ENCODE data around the gene MKI67. TPM values are rescaled to one million over a fixed set of nuclear protein-coding genes. Genes with fewer than 3 reads are reported as not detected.

MKI67 gene
- total RNA-seq, 1 donor from 2014 or later: 0.64 TPM

- H3K4me3 ChIP-seq: no peak overlapping the region
- no peak for TF ChIP-seq CTCF (IDR thresholded peaks at IDR 0.05)
- H3K27ac ChIP-seq: no peak overlapping the region
- peaks cover 0 to 4% of the 10 kb centered on the region in 2 donors for H3K4me1 ChIP-seq
- H3K9me3 ChIP-seq: no peaks in the 10 kb centered on the region
- DNase-seq (ENCODE audit: low spot score in 2 of 2): peak in 1 of 2 donors; percentile 50
- intact Hi-C loops (cut with DNase I): no loop called here
- H3K36me3 ChIP-seq: peaks cover 12 to 17% of the 10 kb centered on the region in 2 donors
- no peaks in the 10 kb centered on the region for H3K27me3 ChIP-seq
Measured at GRCh38 chr10:128070161-128070560, 56.1 kb downstream of the MKI67 start.

DNA sequence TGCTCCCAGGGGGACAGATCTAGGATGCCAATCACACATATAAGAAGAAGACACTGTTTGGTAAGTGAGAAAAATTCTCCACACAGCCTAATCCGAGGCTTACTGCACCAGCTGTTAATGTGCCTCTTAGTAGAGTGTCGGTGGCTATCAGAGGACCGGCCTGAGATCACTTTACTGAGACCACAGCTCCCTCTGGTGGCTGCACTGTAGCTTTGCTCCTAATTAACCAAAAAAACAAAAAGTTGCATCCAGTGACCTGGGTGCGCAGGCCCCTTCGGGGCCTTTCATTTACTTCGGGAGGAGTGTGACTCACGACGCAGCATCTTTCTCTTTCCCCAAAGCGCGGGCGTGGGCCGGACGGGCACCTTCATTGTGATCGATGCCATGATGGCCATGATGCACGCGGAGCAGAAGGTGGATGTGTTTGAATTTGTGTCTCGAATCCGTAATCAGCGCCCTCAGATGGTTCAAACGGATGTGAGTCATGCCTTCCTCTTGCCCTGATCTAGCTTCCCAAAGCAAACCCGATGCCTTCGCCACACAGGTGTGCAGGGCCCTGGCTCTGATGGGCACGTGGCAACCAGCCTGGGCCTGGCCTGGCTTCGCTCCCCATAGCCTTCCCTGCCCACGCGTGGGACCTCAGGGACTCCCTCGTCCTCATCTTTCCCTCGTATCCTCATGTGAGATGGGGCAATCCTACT is 56.7 kb downstream of the MKI67 start:
- Histone ChIP-seq H3K9me3 (no peaks in the 10 kb centered on the region), H3K4me3 (no peak overlapping the region), H3K27ac (no peak overlapping the region), H3K36me3 (peaks cover 12 to 17% of the 10 kb centered on the region in 2 donors), H3K27me3 (no peaks in the 10 kb centered on the region), H3K4me1 (peaks cover 4 to 7% of the 10 kb centered on the region in 2 donors)
- peak; percentile 77 to 84 (median 84) for TF ChIP-seq CTCF (IDR thresholded peaks at IDR 0.05)
- intact Hi-C loops (cut with DNase I): loop anchor here (1.0 to 5.0 kb wide), 4 partner anchors 34 to 162 kb away; partner anchors contain the start of gene PTPRE
- peak in 1 of 2 donors; percentile 80 for DNase-seq (ENCODE audit: low spot score in 2 of 2)

GRCh38 chr10:128068398-128069285 is 57.6 kb downstream of the MKI67 start:
- Histone ChIP-seq H3K9me3 (no peaks in the 10 kb centered on the region), H3K27ac (no peak overlapping the region), H3K27me3 (no peaks in the 10 kb centered on the region), H3K36me3 (peaks cover 7 to 14% of the 10 kb centered on the region in 2 donors), H3K4me3 (no peak overlapping the region), H3K4me1 (peaks cover 9 to 15% of the 10 kb centered on the region in 2 donors)
- no peak for TF ChIP-seq CTCF (IDR thresholded peaks at IDR 0.05)
- DNase-seq (ENCODE audit: low spot score in 2 of 2): peak in 1 of 2 donors; percentile 51
- intact Hi-C loops (cut with DNase I): loop anchor here (1.0 to 5.0 kb wide), 4 partner anchors 33 to 161 kb away; partner anchors contain the start of gene PTPRE

- no peaks in the 10 kb centered on the region for H3K27me3 ChIP-seq
- peak in 1 of 2 donors; percentile 58 for DNase-seq (ENCODE audit: low spot score in 2 of 2)
- peaks cover 7 to 14% of the 10 kb centered on the region in 2 donors for H3K36me3 ChIP-seq
- H3K27ac ChIP-seq: no peak overlapping the region
- H3K4me3 ChIP-seq: no peak overlapping the region
- peaks cover 9 to 22% of the 10 kb centered on the region in 2 donors for H3K4me1 ChIP-seq
- intact Hi-C loops (cut with DNase I): loop anchor here (5.0 kb wide), 1 partner anchor 146 kb away; no protein-coding TSS in a partner anchor
- no peaks in the 10 kb centered on the region for H3K9me3 ChIP-seq
- TF ChIP-seq CTCF (IDR thresholded peaks at IDR 0.05): no peak
Measured at GRCh38 chr10:128067691-128068397, 58.4 kb downstream of the MKI67 start.

GRCh38 chr10:128066870-128067382 is 59.3 kb downstream of the MKI67 start:
- H3K9me3 ChIP-seq: no peaks in the 10 kb centered on the region
- TF ChIP-seq CTCF (IDR thresholded peaks at IDR 0.05): no peak
- no peak overlapping the region for H3K4me3 ChIP-seq
- peak in 1 of 2 donors; percentile 53 for DNase-seq (ENCODE audit: low spot score in 2 of 2)
- H3K4me1 ChIP-seq: peaks cover 14 to 31% of the 10 kb centered on the region in 2 donors
- H3K27me3 ChIP-seq: no peaks in the 10 kb centered on the region
- H3K27ac ChIP-seq: no peak overlapping the region
- H3K36me3 ChIP-seq: peaks cover 7 to 14% of the 10 kb centered on the region in 2 donors
- intact Hi-C loops (cut with DNase I): loop anchor here (5.0 kb wide), 1 partner anchor 145 kb away; no protein-coding TSS in a partner anchor
